GM23338 (cell line): ENCODE data around the gene RPTOR. TPM values are rescaled to one million over a fixed set of nuclear protein-coding genes. Genes with fewer than 3 reads are reported as not detected.

Source experiments
- CREB1 ChIP-seq: fragments of 250-450 bp; sonication (Bioruptor Pico); IDR thresholded peaks from 2 replicates; pipeline ENCODE4 v1.5.0; 2020; ENCODE audit warnings: low read depth, mild to moderate bottlenecking, moderate library complexity
- CTCF ChIP-seq, 2 experiments: fragments of 200-600 bp in 1 of 2; sonication (generic) in 1 of 2; conservative IDR thresholded peaks; 2 replicates each; pipeline versions ENCODE4 v1.5.1 to v1.6.1; 2016 to 2017; ENCODE audit warnings: antibody characterized with exemption in 2 of 2, low read depth in 2 of 2, mild to moderate bottlenecking in 2 of 2, moderate library complexity in 1 of 2
- EZH2phosphoT487 ChIP-seq: fragments of 200-600 bp; sonication (generic); IDR thresholded peaks from one replicate; pipeline ENCODE4 v1.8.1; 2018; ENCODE audit warnings: antibody characterized with exemption; ENCODE audit not compliant: unreplicated experiment
- JUNB ChIP-seq: IDR thresholded peaks from one replicate; pipeline ENCODE4 v1.6.1; 2016; ENCODE audit warnings: antibody characterized with exemption; ENCODE audit not compliant: unreplicated experiment
- POLR2AphosphoS5 ChIP-seq: IDR thresholded peaks from 2 replicates; pipeline ENCODE4 v1.6.1; 2016; ENCODE audit warnings: antibody characterized with exemption, low read depth
- REST ChIP-seq: IDR thresholded peaks from one replicate; pipeline ENCODE4 v1.6.1; 2018; ENCODE audit warnings: antibody characterized with exemption; ENCODE audit not compliant: unreplicated experiment
- STAT1 ChIP-seq: IDR thresholded peaks from one replicate; pipeline ENCODE4 v1.6.1; 2016; ENCODE audit warnings: antibody characterized with exemption; ENCODE audit not compliant: unreplicated experiment
- ZNF114 ChIP-seq: fragments of 250-450 bp; sonication (Bioruptor Pico); IDR thresholded peaks from 2 replicates; pipeline ENCODE4 v1.5.0; 2020; ENCODE audit warnings: mild to moderate bottlenecking, moderate library complexity
- polyA plus RNA-seq: library from polyadenylated mRNA; unstranded; fragments of >200 nt; fragmentation: Nextera tagmentation; extraction: Ambion mirVana; gene quantifications from 2 replicates; pipeline ENCODE4 v1.2.1, GENCODE V29; 2016
- total RNA-seq: library from RNA; depleted of rRNA; stranded (reverse); fragments of >200 nt; shearing (Covaris generic); gene quantifications from 2 replicates; pipeline ENCODE4 v1.2.3, GENCODE V29; 2014
- TF ChIP-seq, protein P1 (sequence below): fragments of 250-450 bp; sonication (Bioruptor Pico); IDR thresholded peaks from 2 replicates; pipeline ENCODE4 v1.5.0; 2020; ENCODE audit warnings: mild to moderate bottlenecking, moderate library complexity

RPTOR gene
- total and polyA plus RNA-seq, 2 experiments from 2014 or later, result 9.5 to 38.0 TPM

- TF ChIP-seq, protein P1, sequence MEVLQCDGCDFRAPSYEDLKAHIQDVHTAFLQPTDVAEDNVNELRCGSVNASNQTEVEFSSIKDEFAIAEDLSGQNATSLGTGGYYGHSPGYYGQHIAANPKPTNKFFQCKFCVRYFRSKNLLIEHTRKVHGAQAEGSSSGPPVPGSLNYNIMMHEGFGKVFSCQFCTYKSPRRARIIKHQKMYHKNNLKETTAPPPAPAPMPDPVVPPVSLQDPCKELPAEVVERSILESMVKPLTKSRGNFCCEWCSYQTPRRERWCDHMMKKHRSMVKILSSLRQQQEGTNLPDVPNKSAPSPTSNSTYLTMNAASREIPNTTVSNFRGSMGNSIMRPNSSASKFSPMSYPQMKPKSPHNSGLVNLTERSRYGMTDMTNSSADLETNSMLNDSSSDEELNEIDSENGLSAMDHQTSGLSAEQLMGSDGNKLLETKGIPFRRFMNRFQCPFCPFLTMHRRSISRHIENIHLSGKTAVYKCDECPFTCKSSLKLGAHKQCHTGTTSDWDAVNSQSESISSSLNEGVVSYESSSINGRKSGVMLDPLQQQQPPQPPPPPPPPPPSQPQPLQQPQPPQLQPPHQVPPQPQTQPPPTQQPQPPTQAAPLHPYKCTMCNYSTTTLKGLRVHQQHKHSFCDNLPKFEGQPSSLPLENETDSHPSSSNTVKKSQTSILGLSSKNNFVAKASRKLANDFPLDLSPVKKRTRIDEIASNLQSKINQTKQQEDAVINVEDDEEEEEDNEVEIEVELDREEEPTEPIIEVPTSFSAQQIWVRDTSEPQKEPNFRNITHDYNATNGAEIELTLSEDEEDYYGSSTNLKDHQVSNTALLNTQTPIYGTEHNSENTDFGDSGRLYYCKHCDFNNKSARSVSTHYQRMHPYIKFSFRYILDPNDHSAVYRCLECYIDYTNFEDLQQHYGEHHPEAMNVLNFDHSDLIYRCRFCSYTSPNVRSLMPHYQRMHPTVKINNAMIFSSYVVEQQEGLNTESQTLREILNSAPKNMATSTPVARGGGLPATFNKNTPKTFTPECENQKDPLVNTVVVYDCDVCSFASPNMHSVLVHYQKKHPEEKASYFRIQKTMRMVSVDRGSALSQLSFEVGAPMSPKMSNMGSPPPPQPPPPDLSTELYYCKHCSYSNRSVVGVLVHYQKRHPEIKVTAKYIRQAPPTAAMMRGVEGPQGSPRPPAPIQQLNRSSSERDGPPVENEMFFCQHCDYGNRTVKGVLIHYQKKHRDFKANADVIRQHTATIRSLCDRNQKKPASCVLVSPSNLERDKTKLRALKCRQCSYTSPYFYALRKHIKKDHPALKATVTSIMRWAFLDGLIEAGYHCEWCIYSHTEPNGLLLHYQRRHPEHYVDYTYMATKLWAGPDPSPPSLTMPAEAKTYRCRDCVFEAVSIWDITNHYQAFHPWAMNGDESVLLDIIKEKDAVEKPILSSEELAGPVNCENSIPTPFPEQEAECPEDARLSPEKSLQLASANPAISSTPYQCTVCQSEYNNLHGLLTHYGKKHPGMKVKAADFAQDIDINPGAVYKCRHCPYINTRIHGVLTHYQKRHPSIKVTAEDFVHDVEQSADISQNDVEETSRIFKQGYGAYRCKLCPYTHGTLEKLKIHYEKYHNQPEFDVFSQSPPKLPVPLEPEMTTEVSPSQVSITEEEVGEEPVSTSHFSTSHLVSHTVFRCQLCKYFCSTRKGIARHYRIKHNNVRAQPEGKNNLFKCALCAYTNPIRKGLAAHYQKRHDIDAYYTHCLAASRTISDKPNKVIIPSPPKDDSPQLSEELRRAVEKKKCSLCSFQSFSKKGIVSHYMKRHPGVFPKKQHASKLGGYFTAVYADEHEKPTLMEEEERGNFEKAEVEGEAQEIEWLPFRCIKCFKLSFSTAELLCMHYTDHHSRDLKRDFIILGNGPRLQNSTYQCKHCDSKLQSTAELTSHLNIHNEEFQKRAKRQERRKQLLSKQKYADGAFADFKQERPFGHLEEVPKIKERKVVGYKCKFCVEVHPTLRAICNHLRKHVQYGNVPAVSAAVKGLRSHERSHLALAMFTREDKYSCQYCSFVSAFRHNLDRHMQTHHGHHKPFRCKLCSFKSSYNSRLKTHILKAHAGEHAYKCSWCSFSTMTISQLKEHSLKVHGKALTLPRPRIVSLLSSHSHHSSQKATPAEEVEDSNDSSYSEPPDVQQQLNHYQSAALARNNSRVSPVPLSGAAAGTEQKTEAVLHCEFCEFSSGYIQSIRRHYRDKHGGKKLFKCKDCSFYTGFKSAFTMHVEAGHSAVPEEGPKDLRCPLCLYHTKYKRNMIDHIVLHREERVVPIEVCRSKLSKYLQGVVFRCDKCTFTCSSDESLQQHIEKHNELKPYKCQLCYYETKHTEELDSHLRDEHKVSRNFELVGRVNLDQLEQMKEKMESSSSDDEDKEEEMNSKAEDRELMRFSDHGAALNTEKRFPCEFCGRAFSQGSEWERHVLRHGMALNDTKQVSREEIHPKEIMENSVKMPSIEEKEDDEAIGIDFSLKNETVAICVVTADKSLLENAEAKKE, result no peak
- TF ChIP-seq REST, result no peak
- no peak for TF ChIP-seq STAT1
- TF ChIP-seq POLR2AphosphoS5, result no peak
- no peak for TF ChIP-seq EZH2phosphoT487
- no peak for TF ChIP-seq JUNB
- no peak for TF ChIP-seq CTCF (conservative IDR thresholded peaks at IDR 0.05; ENCODE audit: low read depth in 2 of 2)
- TF ChIP-seq ZNF114 (CRISPR knock-in tag), result no peak
- no peak for TF ChIP-seq CREB1 (CRISPR knock-in tag)
Measured at GRCh38 chr17:80905586-80906230, 361.1 kb downstream of the RPTOR start (continued).
